ENCODE data around the gene HIRA. TPM values are rescaled to one million over a fixed set of nuclear protein-coding genes. Genes with fewer than 3 reads are reported as not detected.

HIRA gene
- total RNA-seq, 4 donors from 2014 or later = 18.3 to 29.3 (median 20.3) TPM

GRCh38 chr22:19430890-19431541, 517 bp downstream of the HIRA start:
- H3K27ac ChIP-seq = peak overlapping the region; percentile 80 to 99 (median 97)
- no peaks in the 10 kb centered on the region for H3K9me3 ChIP-seq
- peak overlapping the region; percentile 67 to 95 (median 79) for H3K4me3 ChIP-seq
- in situ Hi-C loops (cut with MboI; ENCODE audit: low pct_ligation_motif_present in 1 of 4, low pct_unique_long_range_greater_than_20kb in 1 of 4, low sequenced_read_pairs in 3 of 4) = no loop called here
- peak in 2 of 3 donors; percentile 21 to 29 for TF ChIP-seq POLR2AphosphoS5 (IDR thresholded peaks at IDR 0.05)
- TF ChIP-seq CTCF (IDR thresholded peaks at IDR 0.05) = peak in 2 of 5 experiments; percentile 10 to 33
- peak; percentile 18 for TF ChIP-seq POLR2A (IDR thresholded peaks at IDR 0.05)
- no peak for TF ChIP-seq EP300 (IDR thresholded peaks at IDR 0.05; ENCODE audit: low read depth)
- H3K36me3 ChIP-seq = peaks cover 0 to 6% (median 0%) of the 10 kb centered on the region in 4 donors
- DNase-seq = peak; percentile 79
- WGBS, 2 donors (ENCODE audit: low coverage in 1 of 2) = 0% methylated on average over 12 of the region's 53 CpGs; no CpG with 5 or more reads in 1 of the 2 donors
- intact Hi-C loops (cut with DNase I; ENCODE audit: low total_unique reads) = no loop called here
- H3K27me3 ChIP-seq = no peaks in the 10 kb centered on the region
- peaks cover 19 to 34% (median 26%) of the 10 kb centered on the region in 4 donors for H3K4me1 ChIP-seq

- no peaks in the 10 kb centered on the region for H3K36me3 ChIP-seq
- H3K9me3 ChIP-seq = no peaks in the 10 kb centered on the region
- in situ Hi-C loops (cut with MboI; ENCODE audit: low pct_ligation_motif_present in 1 of 4, low pct_unique_long_range_greater_than_20kb in 1 of 4, low sequenced_read_pairs in 3 of 4) = no loop called here
- intact Hi-C loops (cut with DNase I; ENCODE audit: low total_unique reads) = no loop called here
- peaks cover 19 to 34% (median 26%) of the 10 kb centered on the region in 4 donors for H3K4me1 ChIP-seq
- no peaks in the 10 kb centered on the region for H3K27me3 ChIP-seq
- peak; percentile 26 for DNase-seq
- TF ChIP-seq POLR2AphosphoS5 (IDR thresholded peaks at IDR 0.05) (no peak), CTCF (IDR thresholded peaks at IDR 0.05) (no peak), EP300 (IDR thresholded peaks at IDR 0.05; ENCODE audit: low read depth) (no peak), POLR2A (IDR thresholded peaks at IDR 0.05) (no peak)
- WGBS, 2 donors (ENCODE audit: low coverage in 1 of 2) = 10 to 16% methylated on average over 4 to 12 of the region's 12 CpGs
- peak overlapping the region; percentile 80 to 99 (median 97) for H3K27ac ChIP-seq
- H3K4me3 ChIP-seq = peak overlapping the region; percentile 67 to 95 (median 79)
These were observed 1.3 kb downstream of the HIRA start for GRCh38 chr22:19429950-19430889.

- no peaks in the 10 kb centered on the region for H3K36me3 ChIP-seq
- TF ChIP-seq POLR2A (IDR thresholded peaks at IDR 0.05) = no peak
- no peak for TF ChIP-seq POLR2AphosphoS5 (IDR thresholded peaks at IDR 0.05)
- no peak for TF ChIP-seq CTCF (IDR thresholded peaks at IDR 0.05)
- no peak for TF ChIP-seq EP300 (IDR thresholded peaks at IDR 0.05; ENCODE audit: low read depth)
- H3K4me3 ChIP-seq = no peak overlapping the region
- intact Hi-C loops (cut with DNase I; ENCODE audit: low total_unique reads) = no loop called here
- in situ Hi-C loops (cut with MboI; ENCODE audit: low pct_ligation_motif_present in 1 of 4, low pct_unique_long_range_greater_than_20kb in 1 of 4, low sequenced_read_pairs in 3 of 4) = no loop called here
- 85 to 90% methylated on average over 2 to 3 of the region's 3 CpGs for WGBS, 2 donors (ENCODE audit: low coverage in 1 of 2)
- no peaks in the 10 kb centered on the region for H3K9me3 ChIP-seq
- no peak overlapping the region for H3K27ac ChIP-seq
- H3K4me1 ChIP-seq = peaks cover 0 to 12% (median 0%) of the 10 kb centered on the region in 4 donors
- no peak for DNase-seq
- no peaks in the 10 kb centered on the region for H3K27me3 ChIP-seq
These were observed 7.4 kb downstream of the HIRA start for GRCh38 chr22:19424186-19424500.

Data from transverse colon (tissue), 4 donors.